Fibroblast of the aortic adventitia (primary cell): Measurements from ENCODE around the gene LGALS3BP. TPM values are rescaled to one million over a fixed set of nuclear protein-coding genes. Genes with fewer than 3 reads are reported as not detected.
A peak's percentile ranks its signal among the peaks of the same experiment; 100 is the strongest.

ENCODE experiments used
- DNase-seq: peaks from one replicate; pipeline ENCODE4 v3.0.0-alpha.2; 2010; ENCODE audit warnings: low read depth
- H3K4me3 ChIP-seq: 2 replicates; pipeline ENCODE4 v1.5.1; 2011; ENCODE audit warnings: low read depth, mild to moderate bottlenecking, control low read depth, low read length, moderate library complexity
- CTCF ChIP-seq: IDR thresholded peaks from 2 replicates; pipeline ENCODE4 v1.5.1; 2011; ENCODE audit warnings: mild to moderate bottlenecking, low read length, control low read depth, inconsistent platforms; ENCODE audit not compliant: insufficient read depth
- total RNA-seq: library from RNA; depleted of rRNA; stranded (reverse); fragments of >200 nt; gene quantifications from 2 replicates; pipeline ENCODE4 v1.2.3, GENCODE V29; 2012; ENCODE audit warnings: low replicate concordance

The LGALS3BP gene
- total RNA-seq, 1 donor = 87.2 TPM

- no peak for TF ChIP-seq CTCF
- H3K4me3 ChIP-seq = no peak overlapping the region
- DNase-seq = no peak
Observed at GRCh38 chr17:79001190-79002020, 21.7 kb upstream of the LGALS3BP start.

GRCh38 chr17:79000396-79001189 is 20.9 kb upstream of the LGALS3BP start:
- no peak for DNase-seq
- no peak overlapping the region for H3K4me3 ChIP-seq
- no peak for TF ChIP-seq CTCF

GRCh38 chr17:78999947-79000395 is 20.2 kb upstream of the LGALS3BP start:
- no peak for DNase-seq

GRCh38 chr17:78999056-78999768 is 19.5 kb upstream of the LGALS3BP start:
- no peak overlapping the region for H3K4me3 ChIP-seq
- TF ChIP-seq CTCF = no peak
- no peak for DNase-seq

More at GRCh38 chr17:78999947-79000395, 20.2 kb upstream of the LGALS3BP start:
- TF ChIP-seq CTCF = no peak
- no peak overlapping the region for H3K4me3 ChIP-seq

GRCh38 chr17:78998311-78999055 is 18.8 kb upstream of the LGALS3BP start:
- peak; percentile 13 for TF ChIP-seq CTCF
- peak; percentile 55 for DNase-seq

DNA sequence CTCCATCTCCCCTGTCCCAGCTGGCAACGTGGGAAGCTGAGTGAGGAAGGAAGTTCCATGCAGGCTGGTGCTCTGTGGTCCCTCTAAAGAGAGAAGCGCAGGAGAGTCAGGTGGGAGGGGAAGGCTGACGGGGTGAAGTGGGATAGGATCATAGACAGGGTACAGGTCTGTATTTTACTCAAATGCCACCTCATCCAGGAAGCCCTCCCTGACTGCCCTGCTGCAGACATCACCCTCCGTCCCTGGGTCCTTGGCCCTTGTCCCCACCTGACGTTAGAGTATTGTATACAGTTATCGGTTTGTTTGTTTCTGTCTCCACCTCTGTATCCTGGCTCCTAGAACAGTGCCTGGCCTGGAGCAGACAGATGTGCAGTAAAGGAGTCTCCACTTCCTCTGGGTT is 18.2 kb upstream of the LGALS3BP start:
- no peak overlapping the region for H3K4me3 ChIP-seq
- no peak for DNase-seq
- TF ChIP-seq CTCF = no peak

More at GRCh38 chr17:78998311-78999055, 18.8 kb upstream of the LGALS3BP start:
- H3K4me3 ChIP-seq = no peak overlapping the region
